NK-92 treated with Interleukin-12 subunit alpha and Interleukin-12 subunit beta, amount 100 ng/mL, for 24 hours (cell line): ENCODE measurements around the gene NR2C2AP.
A peak's percentile ranks its signal among the peaks of the same experiment; 100 is the strongest.
"Not testable (repeated sequence)": the region's sequence is repeated elsewhere in the genome, so short reads cannot be mapped to it uniquely, and the experiment has no call there.

Experiments used
- DNase-seq: peaks from one replicate; lab custom pipeline; 2025; lab: John Stamatoyannopoulos, UW

NR2C2AP gene, protein sequence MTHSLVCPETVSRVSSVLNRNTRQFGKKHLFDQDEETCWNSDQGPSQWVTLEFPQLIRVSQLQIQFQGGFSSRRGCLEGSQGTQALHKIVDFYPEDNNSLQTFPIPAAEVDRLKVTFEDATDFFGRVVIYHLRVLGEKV

DNA sequence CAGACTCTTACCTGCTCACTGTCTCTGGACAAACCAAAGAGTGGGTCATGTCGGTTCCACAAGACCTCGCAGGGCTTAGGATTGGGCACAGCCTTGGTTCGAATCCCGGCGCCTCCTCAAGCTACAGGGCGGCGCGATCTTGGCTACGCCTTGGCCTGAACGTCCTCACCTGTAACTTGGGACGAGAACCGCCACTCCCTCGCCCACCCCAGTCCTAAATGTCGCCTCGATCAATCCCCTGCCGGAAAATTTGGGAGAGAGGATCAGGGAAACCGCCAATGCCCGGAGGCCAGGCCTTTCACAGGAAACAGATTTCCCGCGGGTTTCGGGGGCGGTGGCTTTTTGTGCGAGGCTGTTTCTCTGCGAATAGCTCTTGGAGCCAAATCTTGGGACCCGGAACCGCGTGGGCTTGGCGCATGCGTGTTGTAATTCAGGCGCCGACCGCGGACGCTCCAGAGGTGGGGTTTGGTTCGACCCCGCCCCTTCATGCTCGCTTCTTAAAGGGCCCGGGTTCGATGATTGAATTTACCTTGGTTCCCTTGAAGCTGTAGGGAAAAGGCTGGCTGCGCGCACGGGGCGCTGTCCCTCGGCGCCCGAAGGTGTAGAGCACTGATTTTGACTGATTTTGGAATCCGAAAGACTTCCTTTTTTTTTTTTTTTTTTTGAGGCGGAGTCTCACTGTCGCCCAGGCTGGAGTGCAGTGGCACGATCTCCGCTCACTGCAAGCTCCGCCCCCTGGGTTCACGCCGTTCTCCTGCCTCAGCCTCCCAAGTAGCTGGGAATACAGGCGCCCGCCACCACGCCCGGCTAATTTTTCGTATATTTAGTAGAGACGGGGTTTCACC, at the start of gene NR2C2AP:
TSS of gene NR2C2AP (minus strand) at position 403 of the 845 bp plus-strand sequence. CDS start at position 49, 354 bp downstream.
- peak; percentile 87 for DNase-seq

DNA sequence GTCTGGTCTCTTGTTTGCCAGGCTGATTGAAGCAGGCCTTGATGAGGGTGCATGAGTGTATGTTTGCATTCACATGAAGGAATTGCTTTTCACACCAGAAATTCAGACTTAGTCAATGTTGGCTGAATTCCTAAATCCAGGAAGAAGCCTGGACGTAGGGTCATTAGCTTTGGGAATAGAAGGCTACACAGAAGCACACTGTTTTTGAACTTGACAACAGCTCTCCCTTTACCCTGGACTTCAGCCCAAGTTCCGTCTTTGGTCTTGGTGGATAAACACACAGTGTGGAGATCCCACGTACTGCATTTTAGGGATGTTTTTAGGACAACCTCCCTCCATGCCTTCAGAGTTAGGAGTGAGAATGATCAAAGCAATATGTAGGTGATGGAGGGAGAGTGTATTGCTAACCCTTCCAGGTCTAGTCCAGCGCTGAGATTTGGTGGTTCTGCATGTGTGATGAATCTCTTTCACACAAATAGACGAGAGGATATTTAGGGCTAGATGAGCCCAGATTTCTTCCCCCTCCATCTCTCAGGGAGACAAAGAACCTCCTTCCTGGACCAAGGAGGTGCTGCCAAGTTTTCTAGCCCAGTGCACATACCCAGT, 47.1 kb upstream of the NR2C2AP start:
- no peak for DNase-seq

DNA sequence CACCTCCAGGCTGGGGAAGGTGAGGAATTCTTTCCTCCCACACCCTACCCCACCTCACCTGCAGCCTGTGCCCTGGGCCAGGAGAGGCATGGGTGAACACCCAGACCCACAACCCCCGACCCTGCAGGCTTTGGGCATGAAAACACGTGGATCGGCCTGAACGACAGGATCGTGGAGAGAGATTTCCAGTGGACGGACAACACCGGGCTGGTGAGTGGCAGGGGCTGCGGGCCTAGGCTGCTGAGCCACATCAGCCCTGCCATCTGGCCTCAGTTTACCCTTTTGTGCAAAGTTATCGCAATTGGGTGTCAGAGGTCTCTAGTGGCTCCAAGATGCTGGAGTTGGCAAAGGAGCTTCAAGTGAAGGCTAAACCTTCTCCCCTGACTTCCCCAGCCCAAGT, 37.3 kb upstream of the NR2C2AP start:
- DNase-seq, result no peak

DNA sequence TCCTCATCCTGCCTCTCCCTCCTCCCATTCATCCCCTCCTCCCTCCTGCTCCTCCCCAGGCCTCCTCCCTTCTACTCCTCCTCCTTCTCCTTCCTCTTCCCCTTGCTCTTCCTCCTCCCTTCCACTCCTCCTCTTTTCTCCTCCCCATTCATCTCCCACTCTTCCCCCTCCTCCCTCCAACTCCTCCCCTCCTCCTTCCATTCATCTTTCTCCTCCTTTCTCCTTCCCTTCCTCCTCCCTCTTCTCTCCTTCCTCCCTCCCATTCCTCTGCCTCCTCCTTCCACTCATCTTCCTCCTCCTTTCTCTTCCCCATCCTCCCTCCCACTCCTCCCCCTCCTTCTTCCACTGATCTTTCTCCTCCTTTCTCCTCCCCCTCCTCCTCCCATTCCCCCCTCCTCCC, 36.5 kb upstream of the NR2C2AP start:
- no peak for DNase-seq

DNA sequence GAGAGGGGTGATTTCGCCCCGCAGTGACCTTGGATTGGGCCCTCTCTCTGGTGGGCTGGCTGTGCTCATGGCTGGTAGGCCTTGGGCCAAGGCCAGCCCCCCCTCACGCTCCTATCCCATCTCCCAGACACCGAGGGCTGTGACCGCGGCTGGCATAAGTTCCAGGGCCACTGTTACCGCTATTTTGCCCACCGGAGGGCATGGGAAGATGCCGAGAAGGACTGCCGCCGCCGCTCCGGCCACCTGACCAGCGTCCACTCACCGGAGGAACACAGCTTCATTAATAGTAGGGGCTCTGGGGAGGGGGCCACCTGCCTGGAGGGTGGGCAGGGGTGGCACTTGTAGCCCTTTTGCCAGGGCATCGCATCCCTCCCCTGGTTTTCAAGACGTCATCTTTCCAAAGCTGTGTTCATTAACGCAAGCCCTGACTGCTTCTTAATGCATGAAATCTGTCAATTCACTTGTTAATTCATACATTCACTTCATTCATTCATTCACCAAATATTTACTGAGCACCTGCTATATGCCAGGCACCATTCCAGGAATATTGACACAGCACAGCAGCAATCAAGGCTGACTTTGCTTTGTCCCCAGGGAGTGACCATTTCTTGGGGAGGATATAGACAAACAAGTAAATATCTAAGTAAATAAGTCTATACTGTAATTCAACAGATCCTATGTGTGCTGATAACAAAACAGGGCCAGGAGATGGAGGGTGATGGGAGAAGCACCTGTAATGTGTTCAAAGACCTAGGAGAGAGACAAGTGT, 35.1 kb upstream of the NR2C2AP start:
- no peak for DNase-seq

DNA sequence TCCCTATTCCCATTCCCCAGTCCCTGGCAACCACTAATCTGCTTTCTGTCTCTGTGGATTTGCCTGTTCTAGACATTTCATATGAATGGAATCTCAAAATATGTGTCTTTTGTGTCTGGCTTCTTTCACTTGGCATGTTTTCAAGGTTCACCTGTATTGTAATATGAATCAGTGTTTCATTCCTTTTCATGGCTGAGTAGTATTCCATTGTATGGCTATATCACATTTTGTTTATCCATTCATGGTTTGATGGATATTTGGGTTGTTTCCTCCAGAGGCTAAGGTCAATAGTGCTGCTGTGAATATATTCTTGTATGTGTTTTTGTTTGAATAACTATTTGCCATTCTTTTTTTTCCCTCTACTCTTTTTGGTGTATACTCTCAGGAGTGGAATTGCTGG, 33.0 kb upstream of the NR2C2AP start:
- DNase-seq, result no peak

DNA sequence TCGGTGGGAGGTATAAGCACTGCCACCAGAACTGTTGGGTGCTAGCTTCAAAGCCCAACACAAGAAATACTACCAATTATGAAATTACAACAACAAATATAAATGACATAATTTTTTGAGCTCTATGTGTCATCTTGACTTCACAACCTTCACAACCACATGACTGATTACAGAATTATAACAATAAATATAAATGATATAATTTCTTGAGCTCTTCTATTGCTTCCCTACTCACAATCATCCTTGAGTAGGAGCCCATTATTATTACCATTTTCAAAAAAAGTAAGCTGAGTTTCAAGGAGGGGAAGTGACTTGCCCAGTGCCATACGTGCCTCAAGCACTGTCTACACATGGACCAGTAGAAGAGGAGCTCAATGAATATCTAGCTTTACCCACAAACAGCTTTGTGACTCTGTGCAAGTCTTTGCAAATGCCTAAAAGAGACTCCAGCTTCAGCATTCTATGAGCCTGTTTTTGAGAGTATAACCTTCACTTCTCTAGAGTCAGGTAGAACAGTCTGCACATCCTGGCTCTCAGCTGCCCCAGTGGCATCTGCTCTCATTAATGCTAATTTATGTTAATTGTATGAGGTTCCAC, 31.1 kb upstream of the NR2C2AP start:
- DNase-seq, result no peak

DNA sequence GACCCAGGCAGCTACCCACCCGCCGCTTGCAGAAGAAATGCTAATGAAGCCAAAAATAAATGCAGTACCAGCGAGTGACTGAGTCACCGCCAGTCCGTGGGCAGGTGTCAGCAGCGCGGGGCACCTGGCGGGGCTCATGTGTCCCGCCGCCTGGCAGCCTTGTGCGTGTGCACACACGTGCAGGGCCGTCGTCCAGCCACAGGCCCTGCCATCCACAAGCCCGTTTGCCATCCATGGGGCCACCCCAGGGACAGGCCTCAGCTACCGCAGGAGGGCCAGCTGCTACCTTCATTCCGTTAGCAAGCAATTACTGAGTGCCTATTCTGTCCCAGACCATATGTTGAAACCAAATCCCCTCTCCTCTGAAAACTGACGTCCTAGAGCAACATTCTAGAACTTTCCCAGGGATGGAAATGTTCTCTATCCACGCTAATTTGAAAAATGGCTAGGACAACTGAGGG, 29.1 kb upstream of the NR2C2AP start:
- no peak for DNase-seq

DNA sequence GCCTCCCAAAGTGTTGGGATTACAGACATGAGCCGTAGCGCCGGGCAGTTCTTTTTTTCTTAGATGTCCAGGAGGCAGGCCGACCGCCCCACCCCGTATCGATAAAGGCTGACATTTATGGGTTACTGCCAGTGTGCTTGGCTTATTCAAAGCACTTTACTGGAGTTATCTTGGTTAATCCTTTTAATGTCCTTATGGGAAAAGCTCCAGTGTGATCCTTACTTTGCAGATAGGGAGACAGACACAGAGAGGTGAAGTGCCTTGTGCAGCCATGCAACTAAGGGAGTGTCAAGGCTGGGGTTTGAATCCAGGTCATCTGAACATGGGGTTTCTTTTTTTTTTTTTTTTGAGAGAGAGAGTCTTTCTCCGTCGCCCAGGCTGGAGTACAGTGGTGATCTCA, 27.8 kb upstream of the NR2C2AP start:
- DNase-seq, result no peak

DNA sequence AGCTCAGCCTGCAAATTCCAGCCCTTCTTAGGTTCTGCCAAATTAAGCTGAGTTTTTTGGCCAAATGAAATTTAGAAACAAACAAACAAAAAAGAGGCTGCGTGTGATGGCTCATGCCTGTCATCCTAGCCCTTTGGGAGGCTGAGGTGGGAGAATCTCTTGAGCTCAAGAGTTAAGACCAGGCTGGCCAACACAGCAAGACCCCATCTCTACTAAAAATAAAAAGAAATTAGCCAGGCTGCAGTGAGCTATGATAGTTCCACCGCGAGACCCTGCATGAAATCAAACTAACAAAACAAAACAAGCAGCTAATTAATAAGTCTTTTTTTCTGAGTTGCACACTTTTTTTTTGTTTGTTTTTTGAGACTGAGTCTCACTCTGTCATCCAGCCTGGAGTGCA, 26.5 kb upstream of the NR2C2AP start:
- no peak for DNase-seq

DNA sequence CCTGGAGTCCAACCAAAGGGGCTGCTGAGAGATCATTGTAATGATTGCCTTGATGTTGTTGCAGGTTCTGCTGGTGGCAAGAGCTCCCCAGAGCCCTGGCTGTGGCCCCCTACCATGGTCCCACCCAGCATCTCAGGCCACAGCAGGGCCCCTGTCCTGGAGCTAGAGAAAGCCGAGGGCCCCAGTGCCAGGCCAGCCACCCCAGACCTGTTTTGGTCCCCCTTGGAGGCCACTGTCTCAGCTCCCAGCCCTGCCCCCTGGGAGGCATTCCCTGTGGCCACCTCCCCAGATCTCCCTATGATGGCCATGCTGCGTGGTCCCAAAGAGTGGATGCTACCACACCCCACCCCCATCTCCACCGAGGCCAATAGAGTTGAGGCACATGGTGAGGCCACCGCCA, 24.0 kb upstream of the NR2C2AP start:
- no peak for DNase-seq

DNA sequence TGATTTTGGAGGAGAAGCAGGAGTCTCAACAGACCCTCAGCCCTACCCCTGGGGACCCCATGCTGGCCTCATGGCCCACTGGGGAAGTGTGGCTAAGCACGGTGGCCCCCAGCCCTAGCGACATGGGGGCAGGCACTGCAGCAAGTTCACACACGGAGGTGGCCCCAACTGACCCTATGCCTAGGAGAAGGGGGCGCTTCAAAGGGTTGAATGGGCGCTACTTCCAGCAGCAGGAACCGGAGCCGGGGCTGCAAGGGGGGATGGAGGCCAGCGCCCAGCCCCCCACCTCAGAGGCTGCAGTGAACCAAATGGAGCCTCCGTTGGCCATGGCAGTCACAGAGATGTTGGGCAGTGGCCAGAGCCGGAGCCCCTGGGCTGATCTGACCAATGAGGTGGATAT, 23.4 kb upstream of the NR2C2AP start:
- no peak for DNase-seq

DNA sequence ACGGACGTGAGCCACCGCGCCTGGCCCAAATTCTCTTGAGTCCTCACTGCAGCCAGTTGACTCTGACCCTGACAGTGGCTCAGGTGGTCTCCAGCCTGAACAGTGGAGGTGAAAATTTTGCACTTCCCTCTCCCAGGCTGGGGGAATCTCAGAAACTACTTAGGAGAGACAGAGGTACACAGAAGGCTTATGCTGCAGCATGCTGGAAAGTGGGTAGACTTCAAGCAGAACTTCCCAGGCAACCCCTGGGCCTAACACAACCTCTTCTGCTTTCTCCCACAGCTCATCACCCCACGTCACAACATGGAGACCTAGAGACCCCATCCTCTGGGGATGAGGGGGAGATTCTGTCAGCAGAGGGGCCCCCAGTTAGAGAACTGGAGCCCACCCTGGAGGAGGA, 23.0 kb upstream of the NR2C2AP start:
- DNase-seq, result no peak

DNA sequence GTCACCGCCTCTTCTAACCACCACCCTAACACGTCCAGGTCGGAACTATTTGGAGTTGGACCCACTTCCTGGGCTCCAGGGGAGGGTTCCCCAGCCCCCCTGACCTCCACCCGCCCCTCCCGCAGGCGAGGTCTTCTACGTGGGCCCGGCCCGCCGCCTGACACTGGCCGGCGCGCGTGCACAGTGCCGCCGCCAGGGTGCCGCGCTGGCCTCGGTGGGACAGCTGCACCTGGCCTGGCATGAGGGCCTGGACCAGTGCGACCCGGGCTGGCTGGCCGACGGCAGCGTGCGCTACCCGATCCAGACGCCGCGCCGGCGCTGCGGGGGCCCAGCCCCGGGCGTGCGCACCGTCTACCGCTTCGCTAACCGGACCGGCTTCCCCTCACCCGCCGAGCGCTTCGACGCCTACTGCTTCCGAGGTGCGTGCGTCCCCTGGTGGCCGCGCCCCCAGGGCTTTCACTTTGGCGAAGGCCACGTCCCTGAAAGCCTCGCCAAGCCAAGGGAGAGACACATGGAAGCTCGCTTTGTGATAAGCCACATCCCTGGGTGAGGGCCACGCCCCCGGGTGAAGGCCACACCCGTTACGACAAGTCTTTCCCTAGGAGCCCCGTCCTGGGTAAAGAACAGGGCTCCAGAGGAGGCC, 21.8 kb upstream of the NR2C2AP start:
- DNase-seq, result no peak

DNA sequence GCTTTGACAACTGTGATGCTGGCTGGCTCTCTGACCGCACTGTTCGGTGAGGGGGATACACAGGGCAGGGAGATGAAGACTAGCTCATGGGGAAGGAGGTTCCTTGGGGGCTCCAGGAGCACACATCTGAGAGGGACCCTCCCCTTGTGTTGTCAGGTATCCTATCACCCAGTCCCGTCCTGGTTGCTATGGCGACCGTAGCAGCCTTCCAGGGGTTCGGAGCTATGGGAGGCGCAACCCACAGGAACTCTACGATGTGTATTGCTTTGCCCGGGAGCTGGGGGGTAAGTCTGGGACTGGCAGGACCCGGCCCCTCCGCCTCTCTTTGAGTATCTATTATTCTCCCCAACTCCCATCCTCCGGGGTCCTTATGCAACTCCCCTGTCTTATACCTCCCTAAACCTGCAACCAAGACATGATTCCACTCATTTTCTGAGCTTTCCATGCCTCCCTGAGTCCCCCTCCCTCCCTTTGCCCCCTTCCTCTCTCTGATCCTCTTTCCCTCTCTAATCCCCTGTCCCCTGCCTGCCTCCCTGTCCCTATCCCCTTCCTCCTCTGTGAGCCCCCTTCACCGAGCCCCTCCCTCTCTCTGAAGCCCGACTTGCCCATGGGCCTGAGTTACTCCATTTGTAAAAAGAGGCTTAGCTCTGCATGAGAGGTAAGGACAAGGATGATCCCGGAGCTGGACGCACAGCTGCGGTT, 21.1 kb upstream of the NR2C2AP start:
- no peak for DNase-seq

DNA sequence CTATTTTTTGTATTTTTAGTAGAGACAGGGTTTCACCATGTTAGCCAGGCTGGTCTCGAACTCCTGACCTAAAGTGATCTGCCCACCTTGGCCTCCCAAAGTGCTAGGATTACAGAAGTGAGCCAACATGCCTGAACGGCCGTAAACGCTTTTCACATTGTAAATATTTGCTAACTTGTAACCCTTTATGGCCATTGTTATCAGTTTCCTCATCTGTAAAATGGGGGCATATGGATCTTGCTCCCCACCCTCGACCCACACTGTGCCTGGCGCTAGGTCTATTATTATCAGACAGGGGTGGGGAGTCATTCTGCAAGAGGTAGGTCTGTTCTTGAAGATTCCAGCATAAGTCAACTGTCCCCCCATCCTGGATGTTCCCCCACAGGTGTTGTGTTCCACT, 20.4 kb upstream of the NR2C2AP start:
- no peak for DNase-seq

DNA sequence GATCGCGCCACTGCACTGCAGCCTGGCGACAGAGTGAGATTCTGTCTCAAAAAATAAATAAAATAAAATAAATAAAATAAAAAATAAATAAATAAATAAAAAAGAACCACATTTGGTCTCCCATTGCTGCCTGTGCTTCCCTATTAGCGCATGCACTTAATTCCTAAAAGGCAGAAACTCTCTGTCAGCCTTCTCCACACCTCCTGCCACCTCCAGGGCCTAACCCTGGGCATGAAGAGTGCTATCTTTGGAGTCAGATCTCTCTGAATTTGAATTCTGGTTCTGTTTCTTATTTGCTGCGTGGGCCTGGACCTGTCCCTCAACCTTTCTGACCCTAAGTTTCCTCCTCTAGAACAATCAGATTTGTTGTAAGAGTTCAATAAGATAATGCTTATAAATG, 19.8 kb upstream of the NR2C2AP start:
- no peak for DNase-seq

DNA sequence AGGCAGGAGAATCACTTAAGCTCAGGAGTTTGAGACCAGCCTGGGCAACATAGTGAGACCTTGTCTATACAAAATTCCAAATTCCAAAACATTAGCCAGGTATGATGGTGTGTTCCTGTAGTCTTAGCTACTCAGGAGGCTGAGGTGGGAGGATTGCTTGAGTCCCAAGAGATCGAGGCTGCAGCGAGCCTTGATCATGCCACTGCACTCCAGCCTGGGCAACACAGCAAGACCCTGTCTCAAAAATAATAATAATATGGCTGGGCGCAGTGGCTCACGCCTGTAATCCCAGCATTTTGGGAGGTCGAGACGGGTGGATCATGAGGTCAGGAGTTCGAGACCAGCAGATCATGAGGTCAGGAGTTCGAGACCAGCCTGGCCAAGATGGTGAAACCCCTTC, 17.8 kb upstream of the NR2C2AP start:
- DNase-seq, result not testable (repeated sequence)

DNA sequence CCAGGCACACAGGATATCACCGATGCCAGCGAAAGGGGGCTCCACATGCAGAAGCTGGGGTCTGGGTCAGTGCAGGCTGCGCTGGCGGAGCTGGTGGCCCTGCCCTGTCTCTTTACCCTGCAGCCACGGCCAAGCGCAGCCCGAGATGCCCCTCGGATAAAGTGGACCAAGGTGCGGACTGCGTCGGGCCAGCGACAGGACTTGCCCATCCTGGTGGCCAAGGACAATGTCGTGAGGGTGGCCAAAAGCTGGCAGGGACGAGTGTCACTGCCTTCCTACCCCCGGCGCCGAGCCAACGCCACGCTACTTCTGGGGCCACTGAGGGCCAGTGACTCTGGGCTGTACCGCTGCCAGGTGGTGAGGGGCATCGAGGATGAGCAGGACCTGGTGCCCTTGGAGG, 15.7 kb upstream of the NR2C2AP start:
- no peak for DNase-seq

DNA sequence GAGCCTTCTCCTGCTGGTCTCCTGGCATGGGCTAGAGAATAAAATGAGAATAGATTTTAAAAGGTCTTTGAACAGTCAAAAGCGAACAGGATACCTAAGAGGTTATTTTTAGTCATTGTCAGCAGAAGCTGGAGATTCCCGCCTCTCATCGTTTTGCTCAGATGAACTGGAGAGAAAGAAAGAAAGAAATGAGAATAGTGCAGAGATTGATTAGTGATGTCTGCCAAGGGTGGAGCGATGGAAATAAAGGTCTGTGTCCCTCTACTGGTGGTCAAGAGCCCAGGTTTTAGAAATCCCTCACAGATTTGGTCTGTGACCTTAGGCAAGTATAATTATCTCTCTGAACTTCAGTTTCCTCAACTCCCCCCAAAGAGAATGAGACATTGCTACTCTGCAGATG, 13.9 kb upstream of the NR2C2AP start:
- no peak for DNase-seq

DNA sequence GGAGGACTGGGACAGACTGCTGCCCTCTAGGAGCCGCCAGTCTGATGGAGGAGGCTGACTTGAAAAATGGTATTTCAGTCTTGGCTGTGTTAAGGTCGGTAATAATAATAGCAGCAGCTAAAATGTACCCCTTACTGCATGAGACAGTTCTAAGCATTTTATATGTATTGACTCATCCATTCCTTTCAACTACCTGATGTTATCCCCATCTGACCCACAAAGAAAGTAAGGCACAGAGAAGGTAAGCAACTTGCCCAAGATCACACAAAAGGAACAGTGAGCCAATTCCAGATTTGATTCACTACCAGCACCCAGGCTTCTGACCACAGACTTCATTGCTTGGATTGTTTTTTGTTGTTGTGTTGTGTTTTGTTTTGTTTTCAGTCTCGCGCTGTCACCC, 12.6 kb upstream of the NR2C2AP start:
- no peak for DNase-seq
